Esophagus squamous epithelium (tissue), 5 donors: ENCODE data around the gene HM13. TPM values are rescaled to one million over a fixed set of nuclear protein-coding genes. Genes with fewer than 3 reads are reported as not detected.

Experiments used
- DNase-seq: peaks from one replicate; lab custom pipeline; 2025; lab: John Stamatoyannopoulos, UW
- H3K27ac ChIP-seq, 4 donors: fragments of 200-600 bp; sonication (generic); one replicate each; pipeline ENCODE4 v1.5.1; 2016 to 2019; ENCODE audit warnings: mild to moderate bottlenecking in 1 of 4
- H3K27me3 ChIP-seq, 4 donors: fragments of 200-600 bp; sonication (generic); 1 replicate in 3 of 4; 2 replicates in 1 of 4; pipeline versions ENCODE4 v1.5.1 to v1.6.0; 2017 to 2021; ENCODE audit warnings: antibody characterized with exemption in 1 of 4
- H3K36me3 ChIP-seq, 3 donors: fragments of 200-600 bp; sonication (generic); one replicate each; pipeline ENCODE4 v1.5.1; 2016 to 2019
- H3K4me1 ChIP-seq, 3 donors: fragments of 200-600 bp; sonication (generic); one replicate each; pipeline ENCODE4 v1.5.1; 2017 to 2019
- H3K4me3 ChIP-seq, 4 donors: fragments of 200-600 bp; sonication (generic); 1 replicate in 3 of 4; 2 replicates in 1 of 4; pipeline ENCODE4 v1.5.1; 2016 to 2019; ENCODE audit warnings: mild to moderate bottlenecking in 2 of 4, moderate library complexity in 1 of 4
- H3K9me3 ChIP-seq, 3 donors: fragments of 200-600 bp; sonication (generic); one replicate each; pipeline ENCODE4 v1.5.1; 2016 to 2019
- CTCF ChIP-seq, 6 experiments: fragments of 450-650 bp in 4 of 6; fragments of 200-600 bp in 2 of 6; sonication (generic) in 2 of 6; IDR thresholded peaks; one replicate each; pipeline ENCODE4 v1.5.1; 2016 to 2019; ENCODE audit warnings: antibody characterized with exemption in 6 of 6, mild to moderate bottlenecking in 4 of 6, moderate library complexity in 4 of 6
- POLR2A ChIP-seq, 4 donors: fragments of 450-650 bp; IDR thresholded peaks; one replicate each; pipeline ENCODE4 v1.6.1; 2017; ENCODE audit warnings: antibody characterized with exemption in 4 of 4, mild to moderate bottlenecking in 4 of 4, moderate library complexity in 3 of 4
- WGBS, 2 donors: methylation state at CpG; one replicate each; pipeline ENCODE4 v1.1.5; 2018; 5-methylcytosine and 5-hydroxymethylcytosine counted together
- intact Hi-C: fragments of 100-400 bp; cut with DNase I; formaldehyde crosslinking; loops from one replicate; pipeline ENCODE4 v1.15.0; 2022
- total RNA-seq, 4 donors: library from RNA; depleted of rRNA; stranded (reverse); fragments of >200 nt; gene quantifications; one replicate each; pipeline ENCODE4 v1.1.0, GENCODE V29; 2016
- donor health status: DM: yes; HTN: yes; CAD: no.

The HM13 gene
- total RNA-seq, 4 donors from 2014 or later = 76.3 to 162 (median 108) TPM

- peaks cover 0 to 59% (median 10%) of the 10 kb centered on the region in 3 donors for H3K4me1 ChIP-seq
- TF ChIP-seq POLR2A (IDR thresholded peaks at IDR 0.05) = no peak
- no peaks in the 10 kb centered on the region for H3K27me3 ChIP-seq
These were observed 35.9 kb downstream of the HM13 start for GRCh38 chr20:31550099-31550498.

GRCh38 chr20:31551163-31552081 lies 37.2 kb downstream of the HM13 start:
- Histone ChIP-seq H3K27me3 (no peaks in the 10 kb centered on the region), H3K4me1 (peaks cover 0 to 46% (median 5%) of the 10 kb centered on the region in 3 donors), H3K9me3 (no peaks in the 10 kb centered on the region), H3K36me3 (peaks cover 35 to 100% (median 39%) of the 10 kb centered on the region in 3 donors), H3K4me3 (no peak overlapping the region), H3K27ac (peak overlapping the region in 2 of 4 donors; percentile 37 to 51)
- DNase-seq = no peak
- no peak for TF ChIP-seq POLR2A (IDR thresholded peaks at IDR 0.05)
- TF ChIP-seq CTCF (IDR thresholded peaks at IDR 0.05) = no peak
- intact Hi-C loops = no loop called here
- WGBS, 2 donors = 79 to 86% methylated on average over 8 to 11 of the region's 11 CpGs

More at GRCh38 chr20:31550099-31550498, 35.9 kb downstream of the HM13 start:
- DNase-seq = no peak
- WGBS, 2 donors = 92 to 99% methylated on average over 9 to 11 of the region's 13 CpGs
- no peaks in the 10 kb centered on the region for H3K9me3 ChIP-seq
- H3K4me3 ChIP-seq = no peak overlapping the region
- peak overlapping the region in 1 of 4 donors; percentile 12 for H3K27ac ChIP-seq
- intact Hi-C loops = no loop called here
- peaks cover 31 to 94% (median 36%) of the 10 kb centered on the region in 3 donors for H3K36me3 ChIP-seq

GRCh38 chr20:31555203-31555775 lies 41.0 kb downstream of the HM13 start:
- no peak overlapping the region for H3K4me3 ChIP-seq
- TF ChIP-seq CTCF (IDR thresholded peaks at IDR 0.05) = no peak
- no peak for TF ChIP-seq POLR2A (IDR thresholded peaks at IDR 0.05)
- peaks cover 19 to 87% (median 29%) of the 10 kb centered on the region in 3 donors for H3K36me3 ChIP-seq
- intact Hi-C loops = no loop called here
- no peaks in the 10 kb centered on the region for H3K27me3 ChIP-seq
- H3K9me3 ChIP-seq = no peaks in the 10 kb centered on the region
- H3K4me1 ChIP-seq = peaks cover 2 to 30% (median 5%) of the 10 kb centered on the region in 3 donors
- no peak for DNase-seq
- no peak overlapping the region for H3K27ac ChIP-seq
- 61 to 75% methylated on average over 4 to 5 of the region's 6 CpGs for WGBS, 2 donors

GRCh38 chr20:31559704-31560093 lies 45.5 kb downstream of the HM13 start:
- TF ChIP-seq POLR2A (IDR thresholded peaks at IDR 0.05) = no peak
- no peak for TF ChIP-seq CTCF (IDR thresholded peaks at IDR 0.05)
- H3K4me1 ChIP-seq = peaks cover 19 to 52% (median 23%) of the 10 kb centered on the region in 3 donors
- H3K27ac ChIP-seq = peak overlapping the region; percentile 80 to 94 (median 89)
- 73 to 100% methylated on average over 2 of the region's 2 CpGs for WGBS, 2 donors
- H3K9me3 ChIP-seq = no peaks in the 10 kb centered on the region
- intact Hi-C loops = loop anchor here (10.0 kb wide), 1 partner anchor 165 kb away; the partner anchor contains the start of gene BCL2L1
- H3K36me3 ChIP-seq = peaks cover 11 to 78% (median 14%) of the 10 kb centered on the region in 3 donors
- H3K4me3 ChIP-seq = no peak overlapping the region
- H3K27me3 ChIP-seq = no peaks in the 10 kb centered on the region
- DNase-seq = no peak

GRCh38 chr20:31560094-31560745 lies 46.0 kb downstream of the HM13 start:
- H3K27ac ChIP-seq = peak overlapping the region; percentile 80 to 94 (median 89)
- peak; percentile 17 for DNase-seq
- H3K36me3 ChIP-seq = peaks cover 6 to 78% (median 9%) of the 10 kb centered on the region in 3 donors
- no peaks in the 10 kb centered on the region for H3K27me3 ChIP-seq
- 8 to 11% methylated on average over 6 of the region's 6 CpGs for WGBS, 2 donors
- H3K4me3 ChIP-seq = no peak overlapping the region
- TF ChIP-seq POLR2A (IDR thresholded peaks at IDR 0.05) (no peak), CTCF (IDR thresholded peaks at IDR 0.05) (peak; percentile 68 to 97 (median 84))
- intact Hi-C loops = loop anchor here (10.0 kb wide), 1 partner anchor 165 kb away; the partner anchor contains the start of gene BCL2L1
- peaks cover 19 to 58% (median 27%) of the 10 kb centered on the region in 3 donors for H3K4me1 ChIP-seq
- H3K9me3 ChIP-seq = no peaks in the 10 kb centered on the region
